HepG2 (cell line): Measurements from ENCODE around the gene WEE1. TPM values are rescaled to one million over a fixed set of nuclear protein-coding genes. Genes with fewer than 3 reads are reported as not detected.
A peak's percentile ranks its signal among the peaks of the same experiment; 100 is the strongest.

Experiments used
- ATAC-seq: fragments of 200-7000 bp; cut with Tn5 transposase; 3 replicates; pipeline ENCODE4 v1.9.1; 2020; ENCODE audit warnings: mild to moderate bottlenecking, moderate library complexity
- BruUV-seq: library from RNA; stranded (reverse); fragments of 400-500 nt; replicated peaks from 2 replicates; lab custom pipeline; 2021; lab: Mats Ljungman, UMichigan
- CTCF ChIA-PET: fragments of 300-600 bp; formaldehyde crosslinking; extraction: SDS; loops from one replicate; lab custom pipeline; 2021; ENCODE audit warnings: low total read pairs, inconsistent platforms, low intra/inter-chr PET ratio; lab: Yijun Ruan, JAX
- POLR2A ChIA-PET: fragments of 350-600 bp; sonication (Branson Sonifier 250); formaldehyde crosslinking; loops from one replicate; lab custom pipeline; 2020; ENCODE audit warnings: antibody characterized with exemption, inconsistent platforms; lab: Yijun Ruan, JAX
- DNase-seq: peaks from one replicate; pipeline ENCODE4 v3.0.0-alpha.2; 2015; ENCODE audit warnings: low spot score
- FAIRE-seq: peaks from 3 replicates; lab custom pipeline; 2011; peaks lifted over from hg19 to GRCh38; lab: Jason Lieb, UNC
- H2AFZ ChIP-seq: one replicate; pipeline ENCODE4 v1.6.1; 2011; ENCODE audit warnings: low read length, inconsistent platforms
- H3K27ac ChIP-seq: fragments of 300-600 bp; 3 replicates; pipeline ENCODE4 v1.8.0; 2011; ENCODE audit warnings: mixed run types, mild to moderate bottlenecking, mixed read lengths, low read length, inconsistent platforms; ENCODE audit not compliant: insufficient read depth; ENCODE audit errors: extremely low read length
- H3K27me3 ChIP-seq, 2 experiments: fragments of 200-600 bp in 1 of 2; 2 replicates in 1 of 2; 3 replicates in 1 of 2; pipeline versions ENCODE4 v1.6.0 to v1.8.0; 2011; ENCODE audit warnings: low read length in 2 of 2, mild to moderate bottlenecking in 2 of 2, moderate library complexity in 2 of 2, inconsistent platforms in 1 of 2; ENCODE audit not compliant: insufficient read depth in 2 of 2, control insufficient read depth in 1 of 2
- H3K36me3 ChIP-seq, 2 experiments: fragments of 200-600 bp in 1 of 2; replicated peaks in 1 of 2; 2 replicates in 1 of 2; 3 replicates in 1 of 2; pipeline versions ENCODE4 v1.5.1 to v1.8.0; 2011; ENCODE audit warnings: low read length in 2 of 2, inconsistent platforms in 1 of 2; ENCODE audit not compliant: insufficient read depth in 2 of 2, control insufficient read depth in 1 of 2
- H3K4me1 ChIP-seq: 2 replicates; pipeline ENCODE4 v1.5.1; 2012; ENCODE audit warnings: low read length, inconsistent platforms; ENCODE audit not compliant: insufficient read depth
- H3K4me2 ChIP-seq: 2 replicates; pipeline ENCODE4 v1.6.0; 2011; ENCODE audit warnings: low read depth, low read length, inconsistent platforms
- H3K4me3 ChIP-seq, 3 experiments: fragments of 200-600 bp in 1 of 3; sonication (generic), shearing (Covaris generic) in 1 of 3; replicated peaks in 1 of 3; 2 replicates each; pipeline ENCODE4 v1.5.1; 2011 to 2016; ENCODE audit warnings: low read length in 3 of 3, inconsistent platforms in 2 of 3, low read depth in 2 of 3, mild to moderate bottlenecking in 2 of 3, control low read depth in 1 of 3, mixed read lengths in 1 of 3; ENCODE audit not compliant: insufficient read depth in 1 of 3
- H3K79me2 ChIP-seq: one replicate; pipeline ENCODE4 v1.6.1; 2011; ENCODE audit warnings: low read length, inconsistent platforms; ENCODE audit not compliant: insufficient read depth
- H3K9ac ChIP-seq: 2 replicates; pipeline ENCODE4 v1.6.0; 2011; ENCODE audit warnings: mild to moderate bottlenecking, low read depth, low read length, inconsistent platforms; ENCODE audit not compliant: insufficient read depth
- H3K9me3 ChIP-seq: 2 replicates; pipeline ENCODE4 v1.5.1; 2012; ENCODE audit warnings: mild to moderate bottlenecking, low read length
- H4K20me1 ChIP-seq: 2 replicates; pipeline ENCODE4 v1.6.0; 2011; ENCODE audit warnings: inconsistent platforms, mild to moderate bottlenecking, low read length, moderate library complexity; ENCODE audit not compliant: insufficient read depth
- ATF7 ChIP-seq, 2 experiments: fragments of 450-650 bp in 1 of 2; sonication (generic) in 1 of 2; formaldehyde crosslinking in 1 of 2; IDR thresholded peaks; 2 replicates each; pipeline versions ENCODE4 v1.4.0 to v1.6.1; 2016 to 2020; ENCODE audit warnings: antibody characterized with exemption in 1 of 2, mild to moderate bottlenecking in 1 of 2, missing genetic modification reagents in 1 of 2
- FOXK1 ChIP-seq: sonication (generic); formaldehyde crosslinking; IDR thresholded peaks from 2 replicates; pipeline ENCODE4 v1.4.0; 2020; ENCODE audit warnings: low read depth, missing genetic modification reagents, borderline replicate concordance
- HDAC2 ChIP-seq: sonication (generic); formaldehyde crosslinking; IDR thresholded peaks from 2 replicates; pipeline ENCODE4 v1.4.0; 2020; ENCODE audit warnings: missing genetic modification reagents
- IRX3 ChIP-seq: sonication (generic); formaldehyde crosslinking; IDR thresholded peaks from 2 replicates; pipeline ENCODE4 v1.8.1; 2023; ENCODE audit warnings: mild to moderate bottlenecking, low read depth, missing genetic modification reagents, borderline replicate concordance
- KDM5A ChIP-seq: fragments of 200-600 bp; sonication (generic); IDR thresholded peaks from 2 replicates; pipeline ENCODE4 v1.7.0; 2018; ENCODE audit warnings: antibody characterized with exemption, mild to moderate bottlenecking, low read length, borderline replicate concordance
- NFKBIZ ChIP-seq: IDR thresholded peaks from 2 replicates; pipeline ENCODE4 v1.6.1; 2018; ENCODE audit warnings: missing genetic modification reagents, missing compliant biosample characterization
- NKX3-1 ChIP-seq: sonication (generic); formaldehyde crosslinking; IDR thresholded peaks from 2 replicates; pipeline ENCODE4 v1.5.0; 2020; ENCODE audit warnings: missing genetic modification reagents
- NR2C2 ChIP-seq: sonication (generic); formaldehyde crosslinking; IDR thresholded peaks from 2 replicates; pipeline ENCODE4 v1.4.0; 2020; ENCODE audit warnings: missing genetic modification reagents, mild to moderate bottlenecking, moderate library complexity, borderline replicate concordance
- REL ChIP-seq: sonication (generic); formaldehyde crosslinking; conservative IDR thresholded peaks from 2 replicates; pipeline ENCODE4 v1.8.0; 2022; ENCODE audit warnings: mild to moderate bottlenecking, missing genetic modification reagents, moderate library complexity
- TAF1 ChIP-seq: sonication (generic); formaldehyde crosslinking; IDR thresholded peaks from 2 replicates; pipeline ENCODE4 v1.4.0; 2020; ENCODE audit warnings: missing genetic modification reagents
- TBX2 ChIP-seq: sonication (generic); formaldehyde crosslinking; IDR thresholded peaks from 2 replicates; pipeline ENCODE4 v1.5.0; 2020; ENCODE audit warnings: missing genetic modification reagents, mild to moderate bottlenecking, borderline replicate concordance
- ZBTB44 ChIP-seq: sonication (generic); formaldehyde crosslinking; IDR thresholded peaks from 2 replicates; pipeline ENCODE4 v1.4.0; 2020; ENCODE audit warnings: missing genetic modification reagents
- ZFY ChIP-seq: sonication (generic); formaldehyde crosslinking; IDR thresholded peaks from 2 replicates; pipeline ENCODE4 v1.4.0; 2020; ENCODE audit warnings: missing genetic modification reagents
- ZNF232 ChIP-seq: sonication (generic); formaldehyde crosslinking; IDR thresholded peaks from 2 replicates; pipeline ENCODE4 v1.4.0; 2020; ENCODE audit warnings: missing genetic modification reagents, borderline replicate concordance
- ZNF430 ChIP-seq: sonication (generic); formaldehyde crosslinking; IDR thresholded peaks from 2 replicates; pipeline ENCODE4 v1.9.0; 2021; ENCODE audit warnings: mild to moderate bottlenecking, missing genetic modification reagents
- ZNF546 ChIP-seq: sonication (generic); formaldehyde crosslinking; conservative IDR thresholded peaks from 2 replicates; pipeline ENCODE4 v1.8.1; 2023; ENCODE audit warnings: mild to moderate bottlenecking, missing genetic modification reagents
- ZNF580 ChIP-seq: IDR thresholded peaks from 2 replicates; pipeline ENCODE4 v1.6.1; 2016; ENCODE audit warnings: low read depth, borderline replicate concordance
- ZNF703 ChIP-seq: sonication (generic); formaldehyde crosslinking; IDR thresholded peaks from 2 replicates; pipeline ENCODE4 v1.5.1; 2020; ENCODE audit warnings: missing genetic modification reagents, mild to moderate bottlenecking, moderate library complexity, borderline replicate concordance
- WGBS: methylation state at CpG from one replicate; pipeline ENCODE4 v1.1.6; 2017; ENCODE audit warnings: low lambda C conversion rate; 5-methylcytosine and 5-hydroxymethylcytosine counted together
- in situ Hi-C: cut with HindIII; loops from 2 replicates; pipeline ENCODE4 v1.10.0; 2017; ENCODE audit warnings: low pct_unique_long_range_greater_than_20kb; ENCODE audit not compliant: extremely low pct_ligation_motif_present
- intact Hi-C: fragments of 100-400 bp; cut with micrococcal nuclease; formaldehyde crosslinking; loops from one replicate; pipeline ENCODE4 v1.10.0; 2022; ENCODE audit not compliant: unreplicated experiment
- polyA plus RNA-seq, 8 experiments: library from polyadenylated mRNA; depleted of rRNA in 3 of 8; stranded (reverse) in 7 of 8; unstranded in 1 of 8; fragments of >200 nt; fragmentation: Illumina TruSeq in 4 of 8; extraction: Trizol in 4 of 8; gene quantifications; 2 replicates each; pipeline versions ENCODE4 v1.2.1 to v1.2.3, GENCODE V29; 2011 to 2016; ENCODE audit warnings: low read depth in 4 of 8, missing spikeins in 1 of 8, mixed read lengths in 1 of 8; ENCODE audit not compliant: insufficient read depth in 1 of 8
- total RNA-seq, 5 experiments: library from RNA; depleted of rRNA; stranded (reverse); fragments of >200 nt; fragmentation: Illumina TruSeq; extraction: Trizol; gene quantifications; 2 replicates each; pipeline ENCODE4 v1.2.3, GENCODE V29; 2016; ENCODE audit warnings: low read depth in 1 of 5
- TF ChIP-seq, protein P1 (sequence below): sonication (generic); formaldehyde crosslinking; IDR thresholded peaks from 2 replicates; pipeline ENCODE4 v1.5.0; 2020; ENCODE audit warnings: mild to moderate bottlenecking, missing genetic modification reagents

Gene WEE1
- total and polyA plus RNA-seq, 2 of the 13 experiments (the other 11 are each of a cell fraction or from before 2014, with no cell fraction given): 31.4 to 63.7 TPM

GRCh38 chr11:9569588-9570164 lies 3.8 kb upstream of the WEE1 start:
- DNase-seq (no peak), FAIRE-seq (no peak), ATAC-seq (no peak)
- intact Hi-C loops: loop anchor here (2.0 to 5.0 kb wide), 2 partner anchors 35 to 107 kb away; partner anchors contain the start of gene ZNF143
- H3K4me3 ChIP-seq: peak overlapping the region; percentile 40 to 47 (median 46); a peak in 4 of 6 replicates
- peak overlapping the region; percentile 93 for H3K9ac ChIP-seq
- no TSS peak for BruUV-seq
- ChIA-PET CTCF (no interaction called here), POLR2A (interaction anchor here (0.9 to 3.0 kb wide), 14 partner anchors 18 to 756 kb away, joined by 3 to 21 read pairs (median 5); partner anchors contain the start of gene ZNF143)
- H3K36me3 ChIP-seq: no peaks in the 10 kb centered on the region
- in situ Hi-C loops: loop anchor here (5.0 kb wide), 2 partner anchors 37 to 43 kb away; no protein-coding TSS in a partner anchor
- peaks cover 82% of the 10 kb centered on the region for H3K4me1 ChIP-seq
- no peaks in the 10 kb centered on the region for H4K20me1 ChIP-seq
- no peaks in the 10 kb centered on the region for H3K9me3 ChIP-seq
- WGBS: 13% methylated on average over 5 of the region's 5 CpGs
- H3K27ac ChIP-seq: peak overlapping the region; percentile 100
- no peak overlapping the region for H2AFZ ChIP-seq
- H3K27me3 ChIP-seq: no peaks in the 10 kb centered on the region
- H3K79me2 ChIP-seq: peaks cover 11% of the 10 kb centered on the region
- H3K4me2 ChIP-seq: peak overlapping the region; percentile 85
- TF ChIP-seq IRX3 (CRISPR knock-in tag) (0 out of 2 replicates have a peak, but pooled peaks have one; percentile 2), TBX2 (peak; percentile 3; the same call in 1 of the 2 replicates), NFKBIZ (0 out of 2 replicates have a peak, but pooled peaks have one; percentile 6), ZNF703 (CRISPR knock-in tag) (0 out of 2 replicates have a peak, but pooled peaks have one; percentile 14), ZNF546 (0 out of 2 replicates have a peak, but pooled peaks have one; percentile 28), ATF7 (IDR thresholded peaks at IDR 0.05) (0 out of 2 replicates have a peak, but pooled peaks have one; percentile 1), ATF7 (CRISPR knock-in tag; IDR thresholded peaks at IDR 0.05) (no peak), FOXK1 (CRISPR knock-in tag) (no peak), ZNF232 (CRISPR knock-in tag) (0 out of 2 replicates have a peak, but pooled peaks have one; percentile 7), ZBTB44 (no peak), HDAC2 (no peak), REL (no peak), ZNF580 (CRISPR knock-in tag) (0 out of 2 replicates have a peak, but pooled peaks have one; percentile 32), ZFY (no peak), NKX3-1 (0 out of 2 replicates have a peak, but pooled peaks have one; percentile 1), KDM5A (0 out of 2 replicates have a peak, but pooled peaks have one; percentile 2), TAF1 (CRISPR knock-in tag) (peak; percentile 13; the same call in 1 of the 2 replicates), NR2C2 (CRISPR knock-in tag) (peak; percentile 6; the same call in 1 of the 2 replicates), ZNF430 (CRISPR knock-in tag) (no peak)
- TF ChIP-seq, protein P1, sequence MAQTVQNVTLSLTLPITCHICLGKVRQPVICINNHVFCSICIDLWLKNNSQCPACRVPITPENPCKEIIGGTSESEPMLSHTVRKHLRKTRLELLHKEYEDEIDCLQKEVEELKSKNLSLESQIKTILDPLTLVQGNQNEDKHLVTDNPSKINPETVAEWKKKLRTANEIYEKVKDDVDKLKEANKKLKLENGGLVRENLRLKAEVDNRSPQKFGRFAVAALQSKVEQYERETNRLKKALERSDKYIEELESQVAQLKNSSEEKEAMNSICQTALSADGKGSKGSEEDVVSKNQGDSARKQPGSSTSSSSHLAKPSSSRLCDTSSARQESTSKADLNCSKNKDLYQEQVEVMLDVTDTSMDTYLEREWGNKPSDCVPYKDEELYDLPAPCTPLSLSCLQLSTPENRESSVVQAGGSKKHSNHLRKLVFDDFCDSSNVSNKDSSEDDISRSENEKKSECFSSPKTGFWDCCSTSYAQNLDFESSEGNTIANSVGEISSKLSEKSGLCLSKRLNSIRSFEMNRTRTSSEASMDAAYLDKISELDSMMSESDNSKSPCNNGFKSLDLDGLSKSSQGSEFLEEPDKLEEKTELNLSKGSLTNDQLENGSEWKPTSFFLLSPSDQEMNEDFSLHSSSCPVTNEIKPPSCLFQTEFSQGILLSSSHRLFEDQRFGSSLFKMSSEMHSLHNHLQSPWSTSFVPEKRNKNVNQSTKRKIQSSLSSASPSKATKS (CRISPR knock-in tag): peak; percentile 20; the same call in 1 of the 2 replicates
